NOMO-1 treated with dmso at 0.1 percent for 144 hours (cell line): ENCODE measurements around the gene PPP1R37.

Experiments used
- DNase-seq: peaks from one replicate; lab custom pipeline; 2025; ENCODE audit not compliant: unreplicated experiment; lab: John Stamatoyannopoulos, UW

Gene PPP1R37

DNA sequence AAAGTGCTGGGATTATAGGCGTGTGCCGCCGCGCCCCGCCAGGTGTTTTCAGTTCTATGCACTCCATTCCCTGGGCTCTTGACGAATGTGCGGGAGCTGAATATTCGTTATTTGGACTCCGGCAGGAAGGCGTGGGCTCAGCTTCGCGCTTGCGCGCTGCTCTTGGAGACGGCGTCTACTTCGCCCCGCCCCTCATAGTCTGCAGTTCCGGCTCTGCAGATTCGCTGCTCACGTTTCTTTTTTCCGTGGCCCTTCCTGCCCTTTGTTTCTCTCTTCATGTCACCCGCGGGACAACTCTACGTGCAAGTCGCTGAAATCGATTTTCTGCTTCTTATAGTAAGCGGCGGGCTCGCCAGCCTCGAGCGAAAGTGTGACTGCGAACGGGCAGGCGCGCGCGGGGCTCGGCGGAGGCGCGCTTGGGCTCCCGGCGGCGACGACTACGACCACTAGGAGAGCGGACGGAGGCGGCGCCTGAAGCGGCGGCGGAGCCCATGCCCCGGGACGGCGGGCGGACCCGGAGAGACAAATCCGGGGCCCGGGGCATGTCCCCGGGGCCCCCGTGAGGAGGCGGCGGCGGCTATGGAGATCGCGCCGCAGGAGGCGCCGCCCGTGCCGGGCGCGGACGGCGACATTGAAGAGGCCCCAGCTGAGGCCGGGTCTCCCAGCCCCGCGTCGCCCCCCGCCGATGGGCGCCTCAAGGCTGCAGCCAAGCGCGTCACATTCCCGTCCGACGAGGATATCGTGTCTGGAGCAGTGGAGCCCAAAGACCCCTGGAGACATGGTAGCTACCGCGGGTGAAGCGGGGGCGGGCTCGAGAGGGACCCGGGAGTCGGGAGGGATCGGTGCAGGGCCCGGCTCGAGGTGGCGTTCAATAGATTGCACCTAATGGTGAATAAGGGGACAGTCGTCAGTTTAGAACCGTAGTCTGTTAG lies at the start of gene PPP1R37:
TSS of gene PPP1R37 (plus strand) at position 433 of the 932 bp plus-strand sequence. CDS start at position 580, 147 bp downstream.
- DNase-seq = peak; percentile 94

DNA sequence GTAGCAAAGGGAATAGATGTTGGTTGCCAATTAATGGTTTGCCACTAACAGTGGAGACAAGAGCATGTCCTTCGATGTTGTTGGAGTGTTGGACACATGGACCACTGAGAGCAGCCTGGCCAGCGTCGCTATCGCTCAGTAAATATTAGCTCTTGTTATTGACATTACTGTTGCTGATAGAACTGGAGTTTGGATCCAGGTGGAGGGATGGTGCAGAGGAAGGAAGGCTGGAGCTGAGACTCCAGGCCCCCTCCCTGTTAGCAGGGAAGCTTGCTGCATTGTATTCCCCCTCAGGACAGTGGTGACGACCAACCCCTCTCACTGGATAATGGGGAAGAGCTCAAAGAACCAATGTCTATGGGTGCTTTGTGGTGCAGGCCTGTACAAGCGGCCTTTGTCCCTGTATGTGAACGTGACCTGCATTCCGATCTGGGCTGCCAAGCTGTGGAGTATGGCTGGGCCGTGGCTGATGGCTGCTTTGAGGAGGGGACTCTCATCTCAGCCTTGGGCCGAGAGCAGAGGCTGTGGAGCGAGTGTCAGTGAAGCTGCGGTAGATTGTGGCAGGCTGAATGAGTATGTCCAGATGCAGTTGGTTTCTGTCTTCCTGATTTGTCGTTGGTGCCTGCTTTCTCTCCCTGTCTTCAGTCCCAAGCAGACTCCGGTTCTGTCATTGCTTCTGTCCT lies 47.2 kb upstream of the PPP1R37 start:
- no peak for DNase-seq

DNA sequence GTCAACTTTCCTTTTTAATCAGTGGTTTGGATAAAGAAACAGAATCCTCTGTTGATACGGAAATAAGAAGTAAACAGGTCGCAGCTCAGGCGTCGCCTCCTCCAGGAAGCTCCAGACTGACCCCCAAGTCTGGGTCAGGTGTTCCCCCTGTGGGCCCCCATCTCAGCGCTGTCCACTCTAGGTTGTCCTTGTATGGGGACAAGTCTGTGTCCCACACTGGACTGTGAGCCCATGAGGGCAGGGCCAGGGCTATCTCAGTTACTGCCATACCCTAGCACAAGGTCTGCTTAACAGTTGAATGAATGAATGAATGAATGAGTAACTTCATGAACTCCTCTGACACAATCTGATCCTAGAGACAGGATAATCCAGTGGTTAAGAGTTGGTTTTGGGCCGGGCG lies 46.6 kb upstream of the PPP1R37 start:
- DNase-seq = no peak

GRCh38 chr19:45047188-45047797 lies 45.7 kb upstream of the PPP1R37 start:
- peak; percentile 70 for DNase-seq

GRCh38 chr19:45049073-45049736 lies 43.8 kb upstream of the PPP1R37 start:
- no peak for DNase-seq

GRCh38 chr19:45050036-45050435 lies 42.9 kb upstream of the PPP1R37 start:
- no peak for DNase-seq

DNA sequence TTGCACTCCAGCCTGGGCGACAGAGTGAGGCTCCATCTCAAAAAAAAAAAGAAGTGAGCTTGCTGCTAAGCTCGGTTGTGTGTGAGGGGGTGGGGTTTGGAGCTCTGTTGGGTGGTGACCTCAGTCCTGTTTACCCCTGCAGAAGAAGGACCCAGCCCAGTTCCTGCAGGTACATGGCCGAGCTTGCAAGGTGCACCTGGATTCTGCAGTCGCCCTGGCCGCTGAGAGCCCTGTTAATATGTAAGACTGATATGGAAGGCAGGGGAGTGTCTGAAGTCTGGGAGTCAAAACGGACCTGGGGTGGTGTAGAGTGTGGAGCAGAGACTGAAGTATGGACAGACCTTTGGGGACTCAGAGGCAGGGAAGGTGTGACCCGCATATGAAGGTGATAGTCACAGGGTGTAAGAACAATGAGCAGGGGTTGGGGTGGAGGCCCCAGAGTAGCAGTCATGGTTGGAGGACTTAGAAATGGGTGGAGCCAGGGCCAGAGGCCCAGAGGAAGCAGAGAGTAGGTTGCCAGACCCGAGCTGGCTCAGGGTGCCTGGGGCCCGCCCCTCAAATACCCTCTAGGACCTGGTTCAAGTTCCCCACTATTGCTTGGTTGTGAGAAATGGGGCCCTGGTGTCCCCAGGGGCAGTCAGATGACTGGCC lies 40.9 kb upstream of the PPP1R37 start:
- no peak for DNase-seq

- no peak for DNase-seq
Measured at GRCh38 chr19:45056831-45057230, 36.1 kb upstream of the PPP1R37 start.

GRCh38 chr19:45057444-45057843 lies 35.5 kb upstream of the PPP1R37 start:
- DNase-seq = no peak

- no peak for DNase-seq
Measured at GRCh38 chr19:45058622-45059159, 34.3 kb upstream of the PPP1R37 start.

- peak; percentile 53 for DNase-seq
Measured at GRCh38 chr19:45059258-45059965, 33.6 kb upstream of the PPP1R37 start.

GRCh38 chr19:45061965-45062364 lies 31.0 kb upstream of the PPP1R37 start:
- DNase-seq = no peak

DNA sequence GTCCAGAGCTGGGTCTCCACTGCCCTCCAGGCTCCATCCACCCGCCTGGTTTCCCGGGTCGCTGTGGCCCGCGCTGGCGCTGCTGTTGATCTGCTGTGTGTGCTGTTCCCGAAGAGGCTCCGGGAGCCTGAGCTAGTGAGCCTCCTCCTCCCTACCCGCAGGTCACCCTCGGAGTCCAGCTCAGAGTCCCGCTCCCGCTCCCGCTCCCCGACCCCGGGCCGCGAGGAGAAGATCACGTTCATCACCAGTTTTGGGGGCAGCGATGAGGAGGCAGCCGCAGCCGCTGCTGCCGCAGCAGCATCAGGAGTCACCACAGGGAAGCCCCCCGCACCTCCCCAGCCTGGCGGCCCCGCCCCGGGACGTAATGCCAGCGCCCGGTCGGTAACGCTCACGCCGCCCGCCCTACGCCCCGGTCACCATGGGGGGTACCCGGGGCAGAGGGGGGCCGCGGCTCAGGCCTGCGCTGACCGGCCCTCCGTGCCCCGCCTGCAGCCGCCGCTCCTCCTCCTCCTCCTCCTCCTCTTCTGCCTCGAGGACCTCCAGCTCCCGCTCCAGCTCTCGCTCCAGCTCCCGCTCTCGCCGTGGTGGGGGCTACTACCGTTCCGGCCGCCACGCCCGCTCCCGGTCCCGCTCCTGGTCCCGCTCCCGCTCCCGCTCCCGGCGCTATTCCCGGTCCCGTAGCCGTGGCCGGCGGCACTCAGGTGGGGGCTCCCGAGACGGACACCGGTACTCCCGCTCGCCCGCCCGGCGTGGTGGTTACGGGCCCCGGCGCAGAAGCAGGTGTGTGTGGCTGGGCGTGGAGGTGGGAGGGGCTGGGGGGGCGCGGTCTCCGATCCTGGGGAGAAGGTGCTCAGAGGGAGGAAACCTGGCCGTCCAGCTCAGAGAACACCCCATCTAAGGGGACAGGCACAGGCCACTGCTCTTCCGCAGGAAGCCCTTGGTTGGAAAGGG lies 28.9 kb upstream of the PPP1R37 start:
- DNase-seq = no peak

GRCh38 chr19:45066921-45067661 lies 25.9 kb upstream of the PPP1R37 start:
- DNase-seq = no peak

DNA sequence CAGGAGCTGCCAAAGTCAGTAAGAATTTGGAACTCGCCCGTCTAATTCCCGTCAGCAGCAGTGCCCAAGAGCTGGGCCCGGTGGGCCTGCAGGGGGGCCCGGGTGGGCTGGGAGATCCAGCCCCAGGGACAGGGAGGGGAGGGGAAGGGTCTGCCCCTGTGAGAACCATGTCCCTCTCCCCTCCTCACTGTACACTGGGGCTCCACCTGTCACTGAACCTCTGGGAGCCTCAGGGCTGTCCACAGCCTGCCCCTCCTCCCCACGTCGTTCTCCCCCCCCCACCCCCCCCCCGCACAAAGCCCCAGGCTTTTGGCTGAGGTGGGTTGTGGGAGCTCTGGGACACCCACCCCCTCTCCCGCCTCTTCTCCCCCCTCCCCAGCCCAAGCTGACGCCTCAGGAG lies 24.9 kb upstream of the PPP1R37 start:
- no peak for DNase-seq

DNA sequence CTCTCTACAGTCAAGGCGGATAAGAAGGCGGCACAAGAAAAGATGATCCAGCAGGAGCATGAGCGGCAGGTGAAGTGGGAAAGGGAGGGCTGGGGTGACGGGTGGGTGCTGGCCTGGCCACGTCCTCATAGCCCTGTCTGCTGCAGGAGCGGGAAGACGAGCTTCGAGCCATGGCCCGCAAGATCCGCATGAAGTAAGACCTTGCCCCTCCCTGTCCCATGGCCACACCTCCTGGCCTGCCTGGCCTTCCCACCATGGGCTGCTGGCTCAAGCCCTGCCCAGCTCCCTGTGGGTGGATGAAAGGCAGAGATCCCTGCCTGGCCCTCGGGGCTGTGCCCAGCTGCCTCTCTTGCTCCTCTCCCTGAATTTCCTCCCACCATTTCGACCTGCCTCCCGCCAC lies 23.9 kb upstream of the PPP1R37 start:
- no peak for DNase-seq

DNA sequence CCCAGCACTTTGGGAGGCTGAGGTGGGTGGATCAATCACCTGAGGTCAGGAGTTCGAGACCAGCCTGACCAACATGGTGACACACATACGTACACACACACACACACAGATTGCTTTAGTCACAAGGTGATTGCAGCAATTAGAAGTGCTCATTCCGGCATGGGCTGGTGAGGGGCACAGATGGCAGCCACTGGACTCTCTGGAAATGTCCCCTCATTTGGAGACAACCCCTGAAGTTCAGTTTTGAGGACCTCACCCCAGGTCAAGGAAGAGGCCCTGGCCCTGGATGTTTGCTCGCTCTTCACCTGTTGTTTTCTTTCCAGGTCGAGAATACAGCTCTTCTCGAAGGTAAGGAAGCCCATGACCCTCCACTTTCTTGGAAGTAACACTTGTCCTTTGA lies 22.8 kb upstream of the PPP1R37 start:
- no peak for DNase-seq
